ENCODE data around the gene SEC14L5.

The SEC14L5 gene

GRCh38 chr16:5035909-5036227, 77.7 kb downstream of the SEC14L5 start:
- TF ChIP-seq GATA2 (IDR thresholded peaks at IDR 0.05; ENCODE audit: low read depth, low read length) (no peak), GATA3 (IDR thresholded peaks at IDR 0.05; ENCODE audit: low read depth, low read length) (no peak)

- no peak for TF ChIP-seq GATA3 (IDR thresholded peaks at IDR 0.05; ENCODE audit: low read depth, low read length)
- no peak for TF ChIP-seq GATA2 (IDR thresholded peaks at IDR 0.05; ENCODE audit: low read depth, low read length)
Observed at GRCh38 chr16:5036228-5037156, 78.4 kb downstream of the SEC14L5 start.

GRCh38 chr16:5040451-5040850, 82.3 kb downstream of the SEC14L5 start:
- no peak for TF ChIP-seq GATA3 (IDR thresholded peaks at IDR 0.05; ENCODE audit: low read depth, low read length)
- TF ChIP-seq GATA2 (IDR thresholded peaks at IDR 0.05; ENCODE audit: low read depth, low read length): no peak

- no peak for TF ChIP-seq GATA3 (IDR thresholded peaks at IDR 0.05; ENCODE audit: low read depth, low read length)
- TF ChIP-seq GATA2 (IDR thresholded peaks at IDR 0.05; ENCODE audit: low read depth, low read length): no peak
Observed at GRCh38 chr16:5041600-5042133, 83.5 kb downstream of the SEC14L5 start.

- TF ChIP-seq GATA2 (IDR thresholded peaks at IDR 0.05; ENCODE audit: low read depth, low read length): no peak
- TF ChIP-seq GATA3 (IDR thresholded peaks at IDR 0.05; ENCODE audit: low read depth, low read length): no peak
Observed at GRCh38 chr16:5042574-5043171, 84.5 kb downstream of the SEC14L5 start.

- TF ChIP-seq GATA3 (IDR thresholded peaks at IDR 0.05; ENCODE audit: low read depth, low read length) (no peak), GATA2 (IDR thresholded peaks at IDR 0.05; ENCODE audit: low read depth, low read length) (no peak)
Observed at GRCh38 chr16:5044011-5044540, 85.9 kb downstream of the SEC14L5 start.

- TF ChIP-seq GATA2 (IDR thresholded peaks at IDR 0.05; ENCODE audit: low read depth, low read length): no peak
- no peak for TF ChIP-seq GATA3 (IDR thresholded peaks at IDR 0.05; ENCODE audit: low read depth, low read length)
Observed at GRCh38 chr16:5045499-5046115, 87.5 kb downstream of the SEC14L5 start.

- TF ChIP-seq GATA3 (IDR thresholded peaks at IDR 0.05; ENCODE audit: low read depth, low read length): no peak
- no peak for TF ChIP-seq GATA2 (IDR thresholded peaks at IDR 0.05; ENCODE audit: low read depth, low read length)
Observed at GRCh38 chr16:5046914-5047313, 88.8 kb downstream of the SEC14L5 start.

GRCh38 chr16:5054876-5055865, 97.0 kb downstream of the SEC14L5 start:
- TF ChIP-seq GATA2 (IDR thresholded peaks at IDR 0.05; ENCODE audit: low read depth, low read length) (no peak), GATA3 (IDR thresholded peaks at IDR 0.05; ENCODE audit: low read depth, low read length) (no peak)

- TF ChIP-seq GATA2 (IDR thresholded peaks at IDR 0.05; ENCODE audit: low read depth, low read length): no peak
- TF ChIP-seq GATA3 (IDR thresholded peaks at IDR 0.05; ENCODE audit: low read depth, low read length): no peak
Observed at GRCh38 chr16:5056352-5056751, 98.2 kb downstream of the SEC14L5 start.

GRCh38 chr16:5058476-5058875, 100.3 kb downstream of the SEC14L5 start:
- TF ChIP-seq GATA2 (IDR thresholded peaks at IDR 0.05; ENCODE audit: low read depth, low read length) (no peak), GATA3 (IDR thresholded peaks at IDR 0.05; ENCODE audit: low read depth, low read length) (no peak)

- TF ChIP-seq GATA2 (IDR thresholded peaks at IDR 0.05; ENCODE audit: low read depth, low read length) (no peak), GATA3 (IDR thresholded peaks at IDR 0.05; ENCODE audit: low read depth, low read length) (no peak)
Observed at GRCh38 chr16:5059386-5060072, 101.4 kb downstream of the SEC14L5 start.
